WTC11 (cell line): ENCODE measurements around the gene STX3. TPM values are rescaled to one million over a fixed set of nuclear protein-coding genes. Genes with fewer than 3 reads are reported as not detected.

ENCODE experiments used
- ATAC-seq: fragments of 200-7000 bp; cut with Tn5 transposase; 2 replicates; pipeline ENCODE4 v1.10.0; 2021; ENCODE audit warnings: mild to moderate bottlenecking, moderate library complexity
- CTCF ChIA-PET: fragments of 300-600 bp; sonication (Branson Sonifier 250); formaldehyde crosslinking; loops from one replicate; lab custom pipeline; 2021; ENCODE audit warnings: antibody characterized with exemption; lab: Charles Lee
- POLR2A ChIA-PET: fragments of 350-600 bp; sonication (Branson Sonifier 250); formaldehyde crosslinking; loops from one replicate; lab custom pipeline; 2021; ENCODE audit warnings: antibody characterized with exemption; lab: Charles Lee
- DNase-seq: peaks from one replicate; pipeline ENCODE4 v3.0.0; 2021; ENCODE audit warnings: low spot score
- H3K27ac Mint-ChIP-seq: 2 replicates; pipeline ENCODE4 v1.8.0; 2021; ENCODE audit warnings: mixed read lengths
- H3K27me3 Mint-ChIP-seq: 2 replicates; pipeline ENCODE4 v1.8.0; 2021; ENCODE audit warnings: low read depth, mild to moderate bottlenecking, moderate library complexity, mixed read lengths
- H3K36me3 Mint-ChIP-seq: 2 replicates; pipeline ENCODE4 v1.8.0; 2021; ENCODE audit warnings: mixed read lengths
- H3K4me1 Mint-ChIP-seq: 2 replicates; pipeline ENCODE4 v1.8.0; 2022; ENCODE audit warnings: mixed read lengths
- H3K4me3 Mint-ChIP-seq: 2 replicates; pipeline ENCODE4 v1.8.0; 2021; ENCODE audit warnings: mild to moderate bottlenecking, moderate library complexity, mixed read lengths
- H3K9me3 Mint-ChIP-seq: 2 replicates; pipeline ENCODE4 v1.8.0; 2021; ENCODE audit warnings: mixed read lengths
- CREM ChIP-seq: sonication (generic); formaldehyde crosslinking; IDR thresholded peaks from 2 replicates; pipeline ENCODE4 v1.8.1; 2022; ENCODE audit warnings: mild to moderate bottlenecking, missing genetic modification reagents, moderate library complexity
- CTCF ChIP-seq: fragments of 200-600 bp; IDR thresholded peaks from 2 replicates; pipeline ENCODE4 v1.8.0; 2022; ENCODE audit warnings: antibody characterized with exemption
- KAT7 ChIP-seq: sonication (generic); formaldehyde crosslinking; IDR thresholded peaks from 2 replicates; pipeline ENCODE4 v1.8.1; 2023; ENCODE audit warnings: missing genetic modification reagents, mild to moderate bottlenecking, borderline replicate concordance
- MYBL2 ChIP-seq: sonication (generic); formaldehyde crosslinking; IDR thresholded peaks from 2 replicates; pipeline ENCODE4 v1.8.1; 2023; ENCODE audit warnings: mild to moderate bottlenecking, moderate library complexity, missing genetic modification reagents
- RORB ChIP-seq: fragments of 250-450 bp; sonication (Bioruptor Pico); IDR thresholded peaks from 2 replicates; pipeline ENCODE4 v1.9.0; 2021; ENCODE audit warnings: mild to moderate bottlenecking
- SMAD4 ChIP-seq: sonication (generic); formaldehyde crosslinking; IDR thresholded peaks from 2 replicates; pipeline ENCODE4 v1.8.0; 2022; ENCODE audit warnings: mild to moderate bottlenecking, missing genetic modification reagents
- SOX15 ChIP-seq: fragments of 250-450 bp; sonication (Bioruptor Pico); IDR thresholded peaks from 2 replicates; pipeline ENCODE4 v1.9.0; 2021; ENCODE audit warnings: mild to moderate bottlenecking
- STAT6 ChIP-seq: sonication (generic); formaldehyde crosslinking; conservative IDR thresholded peaks from 2 replicates; pipeline ENCODE4 v1.8.1; 2023; ENCODE audit warnings: mild to moderate bottlenecking, low read depth, missing genetic modification reagents, moderate library complexity
- TCF7 ChIP-seq: sonication (generic); formaldehyde crosslinking; IDR thresholded peaks from 2 replicates; pipeline ENCODE4 v1.8.0; 2022; ENCODE audit warnings: mild to moderate bottlenecking, low read depth, missing genetic modification reagents, moderate library complexity
- TEAD4 ChIP-seq: sonication (generic); formaldehyde crosslinking; IDR thresholded peaks from 2 replicates; pipeline ENCODE4 v1.8.0; 2022; ENCODE audit warnings: mild to moderate bottlenecking, missing genetic modification reagents
- ZNF138 ChIP-seq: sonication (generic); formaldehyde crosslinking; conservative IDR thresholded peaks from 2 replicates; pipeline ENCODE4 v1.8.1; 2022; ENCODE audit warnings: mild to moderate bottlenecking, moderate library complexity, missing genetic modification reagents
- ZNF396 ChIP-seq: fragments of 250-450 bp; sonication (Bioruptor Pico); IDR thresholded peaks from 2 replicates; pipeline ENCODE4 v1.8.0; 2021; ENCODE audit warnings: mild to moderate bottlenecking, moderate library complexity, borderline replicate concordance
- total RNA-seq: library from RNA; stranded (reverse); gene quantifications from 3 replicates; pipeline ENCODE4 v1.2.3, GENCODE V29; 2021
- TF ChIP-seq, protein P1 (sequence below): sonication (generic); formaldehyde crosslinking; IDR thresholded peaks from 2 replicates; pipeline ENCODE4 v1.8.0; 2023; ENCODE audit warnings: missing genetic modification reagents, mild to moderate bottlenecking, borderline replicate concordance
- TF ChIP-seq, protein P2 (sequence below): fragments of 250-450 bp; sonication (Bioruptor Pico); IDR thresholded peaks from 2 replicates; pipeline ENCODE4 v1.9.0; 2021; ENCODE audit warnings: mild to moderate bottlenecking
- TF ChIP-seq, protein P3 (sequence below): sonication (generic); formaldehyde crosslinking; IDR thresholded peaks from 2 replicates; pipeline ENCODE4 v1.8.1; 2022; ENCODE audit warnings: mild to moderate bottlenecking, moderate library complexity, missing genetic modification reagents

STX3 gene
- total RNA-seq, 1 experiment from 2014 or later = 52.7 TPM

DNA sequence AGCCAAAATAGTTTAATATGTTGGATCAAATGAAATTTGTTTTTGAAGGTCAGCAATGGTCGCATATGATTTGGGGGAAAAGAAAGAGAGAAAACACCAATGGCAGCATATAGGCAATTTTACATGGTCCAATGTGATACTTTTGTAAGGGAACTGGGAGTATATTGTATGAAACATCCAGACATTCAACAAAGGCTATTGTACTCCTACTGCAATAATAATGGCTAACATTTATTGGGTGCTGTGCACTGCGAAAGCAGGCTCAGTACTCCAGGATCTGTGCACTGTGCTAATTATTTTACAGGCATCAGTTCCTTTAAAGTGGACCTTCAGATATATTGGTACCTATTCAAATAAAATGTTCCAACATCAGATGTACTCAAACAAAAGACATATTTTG, 35.6 kb upstream of the STX3 start:
- Mint-ChIP-seq H3K9me3 (no peaks in the 10 kb centered on the region), H3K27me3 (peaks cover 8% of the 10 kb centered on the region; the same call in 1 of the 2 replicates), H3K27ac (no peak overlapping the region), H3K4me3 (no peak overlapping the region), H3K4me1 (no peaks in the 10 kb centered on the region), H3K36me3 (no peaks in the 10 kb centered on the region)
- ATAC-seq (no peak), DNase-seq (no peak)
- TF ChIP-seq ZNF396 (CRISPR knock-in tag) (no peak), TCF7 (CRISPR knock-in tag) (no peak), TEAD4 (CRISPR knock-in tag) (no peak), KAT7 (CRISPR knock-in tag) (no peak), STAT6 (CRISPR knock-in tag) (no peak)
- ChIA-PET POLR2A (no interaction called here), CTCF (interaction anchor here (0.6 kb wide), 1 partner anchor 663 kb away, joined by 6 read pairs; no protein-coding TSS in a partner anchor)

- no peak overlapping the region for H3K4me3 Mint-ChIP-seq
- DNase-seq (no peak), ATAC-seq (no peak)
- ChIA-PET CTCF (no interaction called here), POLR2A (no interaction called here)
- no peak overlapping the region for H3K27ac Mint-ChIP-seq
- H3K36me3 Mint-ChIP-seq = no peaks in the 10 kb centered on the region
- H3K27me3 Mint-ChIP-seq = peaks cover 8% of the 10 kb centered on the region; the same call in 1 of the 2 replicates
- no peaks in the 10 kb centered on the region for H3K9me3 Mint-ChIP-seq
- H3K4me1 Mint-ChIP-seq = no peaks in the 10 kb centered on the region
- TF ChIP-seq, protein P1, sequence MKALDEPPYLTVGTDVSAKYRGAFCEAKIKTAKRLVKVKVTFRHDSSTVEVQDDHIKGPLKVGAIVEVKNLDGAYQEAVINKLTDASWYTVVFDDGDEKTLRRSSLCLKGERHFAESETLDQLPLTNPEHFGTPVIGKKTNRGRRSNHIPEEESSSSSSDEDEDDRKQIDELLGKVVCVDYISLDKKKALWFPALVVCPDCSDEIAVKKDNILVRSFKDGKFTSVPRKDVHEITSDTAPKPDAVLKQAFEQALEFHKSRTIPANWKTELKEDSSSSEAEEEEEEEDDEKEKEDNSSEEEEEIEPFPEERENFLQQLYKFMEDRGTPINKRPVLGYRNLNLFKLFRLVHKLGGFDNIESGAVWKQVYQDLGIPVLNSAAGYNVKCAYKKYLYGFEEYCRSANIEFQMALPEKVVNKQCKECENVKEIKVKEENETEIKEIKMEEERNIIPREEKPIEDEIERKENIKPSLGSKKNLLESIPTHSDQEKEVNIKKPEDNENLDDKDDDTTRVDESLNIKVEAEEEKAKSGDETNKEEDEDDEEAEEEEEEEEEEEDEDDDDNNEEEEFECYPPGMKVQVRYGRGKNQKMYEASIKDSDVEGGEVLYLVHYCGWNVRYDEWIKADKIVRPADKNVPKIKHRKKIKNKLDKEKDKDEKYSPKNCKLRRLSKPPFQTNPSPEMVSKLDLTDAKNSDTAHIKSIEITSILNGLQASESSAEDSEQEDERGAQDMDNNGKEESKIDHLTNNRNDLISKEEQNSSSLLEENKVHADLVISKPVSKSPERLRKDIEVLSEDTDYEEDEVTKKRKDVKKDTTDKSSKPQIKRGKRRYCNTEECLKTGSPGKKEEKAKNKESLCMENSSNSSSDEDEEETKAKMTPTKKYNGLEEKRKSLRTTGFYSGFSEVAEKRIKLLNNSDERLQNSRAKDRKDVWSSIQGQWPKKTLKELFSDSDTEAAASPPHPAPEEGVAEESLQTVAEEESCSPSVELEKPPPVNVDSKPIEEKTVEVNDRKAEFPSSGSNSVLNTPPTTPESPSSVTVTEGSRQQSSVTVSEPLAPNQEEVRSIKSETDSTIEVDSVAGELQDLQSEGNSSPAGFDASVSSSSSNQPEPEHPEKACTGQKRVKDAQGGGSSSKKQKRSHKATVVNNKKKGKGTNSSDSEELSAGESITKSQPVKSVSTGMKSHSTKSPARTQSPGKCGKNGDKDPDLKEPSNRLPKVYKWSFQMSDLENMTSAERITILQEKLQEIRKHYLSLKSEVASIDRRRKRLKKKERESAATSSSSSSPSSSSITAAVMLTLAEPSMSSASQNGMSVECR = no peak
- no peak for TF ChIP-seq SMAD4 (CRISPR knock-in tag)
- no peak for TF ChIP-seq CTCF
- TF ChIP-seq, protein P2, sequence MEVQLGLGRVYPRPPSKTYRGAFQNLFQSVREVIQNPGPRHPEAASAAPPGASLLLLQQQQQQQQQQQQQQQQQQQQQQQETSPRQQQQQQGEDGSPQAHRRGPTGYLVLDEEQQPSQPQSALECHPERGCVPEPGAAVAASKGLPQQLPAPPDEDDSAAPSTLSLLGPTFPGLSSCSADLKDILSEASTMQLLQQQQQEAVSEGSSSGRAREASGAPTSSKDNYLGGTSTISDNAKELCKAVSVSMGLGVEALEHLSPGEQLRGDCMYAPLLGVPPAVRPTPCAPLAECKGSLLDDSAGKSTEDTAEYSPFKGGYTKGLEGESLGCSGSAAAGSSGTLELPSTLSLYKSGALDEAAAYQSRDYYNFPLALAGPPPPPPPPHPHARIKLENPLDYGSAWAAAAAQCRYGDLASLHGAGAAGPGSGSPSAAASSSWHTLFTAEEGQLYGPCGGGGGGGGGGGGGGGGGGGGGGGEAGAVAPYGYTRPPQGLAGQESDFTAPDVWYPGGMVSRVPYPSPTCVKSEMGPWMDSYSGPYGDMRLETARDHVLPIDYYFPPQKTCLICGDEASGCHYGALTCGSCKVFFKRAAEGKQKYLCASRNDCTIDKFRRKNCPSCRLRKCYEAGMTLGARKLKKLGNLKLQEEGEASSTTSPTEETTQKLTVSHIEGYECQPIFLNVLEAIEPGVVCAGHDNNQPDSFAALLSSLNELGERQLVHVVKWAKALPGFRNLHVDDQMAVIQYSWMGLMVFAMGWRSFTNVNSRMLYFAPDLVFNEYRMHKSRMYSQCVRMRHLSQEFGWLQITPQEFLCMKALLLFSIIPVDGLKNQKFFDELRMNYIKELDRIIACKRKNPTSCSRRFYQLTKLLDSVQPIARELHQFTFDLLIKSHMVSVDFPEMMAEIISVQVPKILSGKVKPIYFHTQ (CRISPR knock-in tag) = no peak
- no peak for TF ChIP-seq SOX15 (CRISPR knock-in tag)
- no peak for TF ChIP-seq MYBL2 (CRISPR knock-in tag)
- no peak for TF ChIP-seq RORB (CRISPR knock-in tag)
- TF ChIP-seq, protein P3, sequence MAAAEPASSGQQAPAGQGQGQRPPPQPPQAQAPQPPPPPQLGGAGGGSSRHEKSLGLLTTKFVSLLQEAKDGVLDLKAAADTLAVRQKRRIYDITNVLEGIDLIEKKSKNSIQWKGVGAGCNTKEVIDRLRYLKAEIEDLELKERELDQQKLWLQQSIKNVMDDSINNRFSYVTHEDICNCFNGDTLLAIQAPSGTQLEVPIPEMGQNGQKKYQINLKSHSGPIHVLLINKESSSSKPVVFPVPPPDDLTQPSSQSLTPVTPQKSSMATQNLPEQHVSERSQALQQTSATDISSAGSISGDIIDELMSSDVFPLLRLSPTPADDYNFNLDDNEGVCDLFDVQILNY (CRISPR knock-in tag) = no peak
- no peak for TF ChIP-seq ZNF396 (CRISPR knock-in tag)
- no peak for TF ChIP-seq ZNF138 (CRISPR knock-in tag)
- TF ChIP-seq CREM (CRISPR knock-in tag) = no peak
Observed at GRCh38 chr11:59724066-59724465, 31.1 kb upstream of the STX3 start.
